HEK293 (cell line): ENCODE results near the gene CHMP4B.

Experiments used
- KLF7 ChIP-seq: fragments of 450-650 bp; formaldehyde crosslinking; IDR thresholded peaks from 2 replicates; pipeline ENCODE4 v1.5.1; 2016; ENCODE audit warnings: missing biosample characterization, missing genetic modification characterization, borderline replicate concordance
- MZF1 ChIP-seq: fragments of 450-650 bp; formaldehyde crosslinking; IDR thresholded peaks from 2 replicates; pipeline ENCODE4 v1.5.1; 2017; ENCODE audit warnings: missing biosample characterization, missing genetic modification characterization, borderline replicate concordance
- REST ChIP-seq: fragments of 450-650 bp; formaldehyde crosslinking; IDR thresholded peaks from 2 replicates; pipeline ENCODE4 v1.5.1; 2016; ENCODE audit warnings: missing biosample characterization, missing genetic modification characterization
- YY1 ChIP-seq: fragments of 450-650 bp; formaldehyde crosslinking; IDR thresholded peaks from 2 replicates; pipeline ENCODE4 v1.5.1; 2018; ENCODE audit warnings: missing biosample characterization, missing genetic modification characterization
- ZNF148 ChIP-seq: fragments of 450-650 bp; formaldehyde crosslinking; IDR thresholded peaks from 2 replicates; pipeline ENCODE4 v1.5.0; 2017; ENCODE audit warnings: missing biosample characterization, missing genetic modification characterization, borderline replicate concordance
- ZNF623 ChIP-seq: fragments of 450-650 bp; formaldehyde crosslinking; IDR thresholded peaks from 2 replicates; pipeline ENCODE4 v1.5.1; 2016; ENCODE audit warnings: missing biosample characterization, missing genetic modification characterization
- TF ChIP-seq, protein P1 (sequence below): fragments of 450-650 bp; formaldehyde crosslinking; optimal IDR thresholded peaks from 2 replicates; pipeline ENCODE3; 2016; ENCODE audit warnings: missing biosample characterization, mild to moderate bottlenecking, missing genetic modification characterization
- TF ChIP-seq, protein P2 (sequence below): fragments of 450-650 bp; formaldehyde crosslinking; IDR thresholded peaks from 2 replicates; pipeline ENCODE4 v1.5.1; 2016; ENCODE audit warnings: missing biosample characterization, missing genetic modification characterization

DNA sequence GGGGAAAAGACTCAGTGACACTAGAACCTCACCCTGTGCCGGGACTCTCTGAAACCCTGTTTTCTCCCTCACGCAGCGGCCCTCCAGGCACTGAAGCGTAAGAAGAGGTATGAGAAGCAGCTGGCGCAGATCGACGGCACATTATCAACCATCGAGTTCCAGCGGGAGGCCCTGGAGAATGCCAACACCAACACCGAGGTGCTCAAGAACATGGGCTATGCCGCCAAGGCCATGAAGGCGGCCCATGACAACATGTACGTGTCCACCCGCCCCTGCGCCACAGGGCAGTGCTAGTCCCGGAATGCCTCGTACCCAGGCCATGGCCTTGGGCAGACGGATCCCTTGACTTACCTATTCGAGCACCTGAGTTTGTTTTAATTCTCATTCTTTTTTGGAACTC is 37.2 kb downstream of the CHMP4B start:
- TF ChIP-seq ZNF148 (no peak), KLF7 (tag by site-specific recombination) (no peak), MZF1 (tag by site-specific recombination) (no peak), REST (tag by site-specific recombination) (no peak), ZNF623 (tag by site-specific recombination) (no peak), YY1 (no peak)
- TF ChIP-seq, protein P1, sequence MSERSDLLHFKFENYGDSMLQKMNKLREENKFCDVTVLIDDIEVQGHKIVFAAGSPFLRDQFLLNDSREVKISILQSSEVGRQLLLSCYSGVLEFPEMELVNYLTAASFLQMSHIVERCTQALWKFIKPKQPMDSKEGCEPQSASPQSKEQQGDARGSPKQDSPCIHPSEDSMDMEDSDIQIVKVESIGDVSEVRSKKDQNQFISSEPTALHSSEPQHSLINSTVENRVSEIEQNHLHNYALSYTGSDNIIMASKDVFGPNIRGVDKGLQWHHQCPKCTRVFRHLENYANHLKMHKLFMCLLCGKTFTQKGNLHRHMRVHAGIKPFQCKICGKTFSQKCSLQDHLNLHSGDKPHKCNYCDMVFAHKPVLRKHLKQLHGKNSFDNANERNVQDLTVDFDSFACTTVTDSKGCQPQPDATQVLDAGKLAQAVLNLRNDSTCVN (tag by site-specific recombination) = no peak
- TF ChIP-seq, protein P2, sequence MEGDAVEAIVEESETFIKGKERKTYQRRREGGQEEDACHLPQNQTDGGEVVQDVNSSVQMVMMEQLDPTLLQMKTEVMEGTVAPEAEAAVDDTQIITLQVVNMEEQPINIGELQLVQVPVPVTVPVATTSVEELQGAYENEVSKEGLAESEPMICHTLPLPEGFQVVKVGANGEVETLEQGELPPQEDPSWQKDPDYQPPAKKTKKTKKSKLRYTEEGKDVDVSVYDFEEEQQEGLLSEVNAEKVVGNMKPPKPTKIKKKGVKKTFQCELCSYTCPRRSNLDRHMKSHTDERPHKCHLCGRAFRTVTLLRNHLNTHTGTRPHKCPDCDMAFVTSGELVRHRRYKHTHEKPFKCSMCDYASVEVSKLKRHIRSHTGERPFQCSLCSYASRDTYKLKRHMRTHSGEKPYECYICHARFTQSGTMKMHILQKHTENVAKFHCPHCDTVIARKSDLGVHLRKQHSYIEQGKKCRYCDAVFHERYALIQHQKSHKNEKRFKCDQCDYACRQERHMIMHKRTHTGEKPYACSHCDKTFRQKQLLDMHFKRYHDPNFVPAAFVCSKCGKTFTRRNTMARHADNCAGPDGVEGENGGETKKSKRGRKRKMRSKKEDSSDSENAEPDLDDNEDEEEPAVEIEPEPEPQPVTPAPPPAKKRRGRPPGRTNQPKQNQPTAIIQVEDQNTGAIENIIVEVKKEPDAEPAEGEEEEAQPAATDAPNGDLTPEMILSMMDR (tag by site-specific recombination) = no peak
